AG09309 (cell line): ENCODE measurements around the gene TMC8.

Experiments
- DNase-seq: peaks from one replicate; pipeline ENCODE4 v3.0.0-alpha.2; 2010; ENCODE audit warnings: low read depth
- H3K4me3 ChIP-seq: 2 replicates; pipeline ENCODE4 v1.5.1; 2011; ENCODE audit warnings: mild to moderate bottlenecking, low read depth, low read length, moderate library complexity; ENCODE audit not compliant: control insufficient read depth
- TF ChIP-seq, protein P1 (sequence below): IDR thresholded peaks from 2 replicates; pipeline ENCODE4 v1.5.1; 2011; ENCODE audit warnings: mild to moderate bottlenecking, low read depth, low read length, inconsistent platforms; ENCODE audit not compliant: insufficient read depth, control insufficient read depth; ENCODE audit errors: missing control alignments

The TMC8 gene

DNA sequence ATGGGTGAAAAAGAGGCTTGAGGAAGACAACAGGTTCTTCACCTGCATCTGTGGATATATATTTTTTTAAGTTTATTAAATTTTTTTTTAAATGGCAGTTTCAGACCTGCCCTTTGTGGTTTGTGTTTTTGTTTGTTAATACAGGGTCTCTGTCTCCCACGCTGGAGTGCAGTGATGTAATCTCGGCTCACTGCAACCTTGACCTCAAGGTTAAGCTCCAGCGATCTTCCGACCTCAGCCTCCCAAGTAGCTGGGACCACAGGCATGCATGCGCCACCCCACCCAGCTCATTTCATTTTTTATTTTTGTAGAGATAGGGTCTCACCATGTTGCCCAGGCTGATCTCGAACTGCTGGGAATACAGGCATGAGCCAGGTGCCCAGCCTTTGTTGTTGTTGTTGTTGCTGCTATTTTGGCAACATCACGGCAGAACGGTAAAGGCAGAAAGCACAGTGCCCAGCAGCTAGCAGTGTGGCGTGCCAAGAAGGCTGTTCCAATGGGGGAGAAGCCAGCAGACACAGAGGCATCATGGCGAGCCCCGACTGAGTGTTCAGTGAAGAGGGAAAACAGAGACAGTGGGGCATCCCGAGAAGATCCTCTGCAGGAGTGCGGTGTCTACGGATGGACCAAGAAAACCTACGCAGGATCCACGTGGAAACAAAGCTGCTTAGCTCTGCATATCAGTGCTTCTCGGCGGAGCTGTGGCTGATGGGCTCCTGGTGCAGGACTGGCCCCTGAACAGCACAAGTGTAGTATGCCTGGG is 21.7 kb upstream of the TMC8 start:
- DNase-seq, result no peak
- H3K4me3 ChIP-seq, result no peak overlapping the region
- TF ChIP-seq, protein P1, sequence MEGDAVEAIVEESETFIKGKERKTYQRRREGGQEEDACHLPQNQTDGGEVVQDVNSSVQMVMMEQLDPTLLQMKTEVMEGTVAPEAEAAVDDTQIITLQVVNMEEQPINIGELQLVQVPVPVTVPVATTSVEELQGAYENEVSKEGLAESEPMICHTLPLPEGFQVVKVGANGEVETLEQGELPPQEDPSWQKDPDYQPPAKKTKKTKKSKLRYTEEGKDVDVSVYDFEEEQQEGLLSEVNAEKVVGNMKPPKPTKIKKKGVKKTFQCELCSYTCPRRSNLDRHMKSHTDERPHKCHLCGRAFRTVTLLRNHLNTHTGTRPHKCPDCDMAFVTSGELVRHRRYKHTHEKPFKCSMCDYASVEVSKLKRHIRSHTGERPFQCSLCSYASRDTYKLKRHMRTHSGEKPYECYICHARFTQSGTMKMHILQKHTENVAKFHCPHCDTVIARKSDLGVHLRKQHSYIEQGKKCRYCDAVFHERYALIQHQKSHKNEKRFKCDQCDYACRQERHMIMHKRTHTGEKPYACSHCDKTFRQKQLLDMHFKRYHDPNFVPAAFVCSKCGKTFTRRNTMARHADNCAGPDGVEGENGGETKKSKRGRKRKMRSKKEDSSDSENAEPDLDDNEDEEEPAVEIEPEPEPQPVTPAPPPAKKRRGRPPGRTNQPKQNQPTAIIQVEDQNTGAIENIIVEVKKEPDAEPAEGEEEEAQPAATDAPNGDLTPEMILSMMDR, result no peak

DNA sequence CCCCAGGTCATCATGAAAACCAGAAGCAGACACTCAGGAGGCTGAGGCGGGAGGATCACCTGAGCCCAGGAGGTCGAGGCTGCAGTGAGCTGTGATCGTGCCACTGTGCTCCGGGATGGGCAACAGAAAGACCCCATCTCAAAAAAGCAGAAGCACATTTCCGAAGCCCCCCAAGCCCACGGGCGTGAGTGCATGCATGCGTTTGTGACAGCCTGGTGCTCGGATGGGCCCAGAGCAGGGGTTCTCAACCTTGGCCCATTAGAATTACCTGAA is 21.1 kb upstream of the TMC8 start:
- TF ChIP-seq, protein P1, result no peak
- DNase-seq, result no peak
- H3K4me3 ChIP-seq, result no peak overlapping the region

DNA sequence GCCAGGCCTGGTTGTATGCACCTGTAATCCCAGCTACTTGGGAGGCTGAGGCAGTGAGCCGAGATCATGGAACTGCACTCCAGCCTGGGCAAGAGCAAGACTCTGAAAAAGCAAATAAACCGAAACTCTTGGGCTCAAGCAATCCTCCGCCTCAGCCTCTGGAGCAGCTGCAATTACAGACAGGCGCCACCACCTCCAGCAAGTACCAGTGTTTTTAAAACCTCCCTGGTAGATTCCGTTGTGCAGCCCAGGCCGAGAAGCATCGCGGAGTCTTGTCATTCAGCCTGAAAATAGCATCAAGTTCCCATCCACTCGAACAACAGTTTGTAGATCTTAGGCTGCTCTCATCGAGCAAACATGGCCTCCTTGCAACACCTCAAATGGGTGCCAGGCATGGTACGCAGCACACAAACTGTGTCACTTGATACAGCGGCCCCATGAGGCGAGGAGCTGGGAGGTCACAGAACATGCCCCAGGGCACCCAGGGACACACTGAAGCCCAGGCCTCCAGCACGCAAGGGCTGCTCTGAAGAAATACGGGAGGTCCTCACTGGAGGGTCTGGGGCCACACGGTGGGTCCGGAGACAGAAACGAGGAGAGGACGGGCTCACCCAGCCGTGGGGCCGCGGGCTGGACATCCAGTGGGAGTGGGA is 20.1 kb upstream of the TMC8 start:
- TF ChIP-seq, protein P1, result no peak
- DNase-seq, result no peak

DNA sequence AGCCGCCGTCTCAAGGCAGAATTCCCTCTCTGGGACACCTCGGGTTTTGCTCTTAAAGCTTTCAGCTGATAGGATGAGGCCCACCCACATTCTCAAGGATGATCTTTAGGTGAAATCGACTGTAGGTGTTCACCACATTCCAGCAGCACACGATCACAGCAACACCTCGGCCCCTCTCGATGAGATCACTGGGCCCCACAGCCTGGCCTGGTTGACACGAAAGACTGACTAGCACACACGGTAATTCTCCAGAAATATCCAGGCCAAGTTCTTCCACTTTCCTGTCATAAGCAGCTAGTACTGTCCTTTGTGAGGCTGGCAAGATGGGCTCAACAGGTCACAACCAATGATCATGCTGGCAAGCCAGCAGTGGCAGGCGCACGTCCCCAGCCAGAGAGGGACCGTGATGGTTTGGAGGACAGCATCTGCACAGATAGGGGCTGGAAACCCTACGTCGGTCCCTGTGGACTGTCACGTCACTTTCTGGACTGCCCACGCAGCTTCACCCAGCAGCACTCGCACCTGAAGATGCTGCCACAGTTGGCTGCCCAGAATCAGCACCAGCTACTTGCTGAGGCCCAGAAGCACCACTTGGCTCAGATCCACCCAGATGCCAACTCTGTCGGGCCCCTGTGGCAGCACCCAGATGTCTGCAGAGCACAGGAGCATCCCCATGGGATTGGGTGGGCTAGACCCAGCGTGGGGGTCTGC is 19.4 kb upstream of the TMC8 start:
- TF ChIP-seq, protein P1, result no peak
- no peak for DNase-seq
- no peak overlapping the region for H3K4me3 ChIP-seq

More for the DNA sequence above, 20.1 kb upstream of the TMC8 start:
- H3K4me3 ChIP-seq, result no peak overlapping the region

DNA sequence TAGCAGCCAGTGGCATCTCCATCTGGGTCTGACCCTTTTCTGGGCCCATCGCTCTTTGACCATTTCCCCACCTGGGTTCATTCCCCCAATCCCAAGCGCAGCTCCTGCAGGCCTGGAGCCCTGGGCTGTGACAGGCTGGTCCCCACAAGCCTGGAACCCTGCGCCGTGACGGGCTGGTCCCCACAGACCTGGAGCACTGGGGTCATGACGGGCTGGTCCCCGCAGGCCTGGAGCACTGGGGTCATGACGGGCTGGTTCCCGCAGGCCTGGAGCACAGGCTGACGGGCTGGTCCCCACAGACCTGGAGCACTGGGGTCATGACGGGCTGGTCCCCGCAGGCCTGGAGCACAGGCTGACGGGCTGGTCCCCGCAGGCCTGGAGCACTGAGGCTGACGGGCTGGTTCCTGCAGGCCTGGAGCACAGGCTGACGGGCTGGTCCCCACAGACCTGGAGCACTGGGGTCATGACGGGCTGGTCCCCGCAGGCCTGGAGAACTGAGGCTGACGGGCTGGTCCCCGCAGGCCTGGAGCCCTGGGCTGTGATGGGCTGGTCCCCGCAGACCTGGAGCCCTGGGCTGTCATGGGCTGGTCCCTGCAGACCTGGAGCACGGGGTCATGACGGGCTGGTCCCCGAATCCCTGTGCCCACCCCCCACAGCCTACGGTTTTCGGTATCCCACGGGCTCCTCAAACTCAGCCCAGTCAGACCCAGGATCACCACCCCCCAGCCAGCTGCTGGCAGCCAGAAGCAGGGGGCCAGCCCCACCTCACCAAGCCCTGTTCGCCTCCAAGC is 18.6 kb upstream of the TMC8 start:
- TF ChIP-seq, protein P1, result no peak

More for the DNA sequence above, 18.6 kb upstream of the TMC8 start:
- no peak for DNase-seq
- H3K4me3 ChIP-seq, result no peak overlapping the region
